NCI-H128 (cell line): ENCODE measurements around the gene TASOR2.

Experiments used
- DNase-seq: peaks from one replicate; lab custom pipeline; 2025; ENCODE audit not compliant: unreplicated experiment; lab: John Stamatoyannopoulos, UW

The TASOR2 gene

DNA sequence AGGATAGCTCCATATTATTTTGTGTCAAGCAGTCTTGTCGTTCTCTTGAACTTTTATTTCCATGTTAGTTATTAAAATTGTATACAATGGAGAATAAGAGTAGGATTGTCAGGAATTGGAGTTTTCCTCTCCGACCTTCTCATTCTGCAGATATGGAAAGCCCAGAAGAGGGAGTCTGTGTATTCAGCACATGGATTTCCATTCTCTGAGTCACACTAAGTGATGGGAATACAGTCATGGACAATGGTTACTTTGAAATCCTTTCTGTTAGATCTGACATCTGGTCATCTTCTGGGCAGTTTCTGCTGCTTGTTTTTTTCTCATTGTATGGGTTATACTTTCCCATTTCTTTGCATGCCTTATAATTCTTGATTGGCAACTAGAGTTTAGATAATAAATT, 5.0 kb upstream of the TASOR2 start:
- DNase-seq = no peak

DNA sequence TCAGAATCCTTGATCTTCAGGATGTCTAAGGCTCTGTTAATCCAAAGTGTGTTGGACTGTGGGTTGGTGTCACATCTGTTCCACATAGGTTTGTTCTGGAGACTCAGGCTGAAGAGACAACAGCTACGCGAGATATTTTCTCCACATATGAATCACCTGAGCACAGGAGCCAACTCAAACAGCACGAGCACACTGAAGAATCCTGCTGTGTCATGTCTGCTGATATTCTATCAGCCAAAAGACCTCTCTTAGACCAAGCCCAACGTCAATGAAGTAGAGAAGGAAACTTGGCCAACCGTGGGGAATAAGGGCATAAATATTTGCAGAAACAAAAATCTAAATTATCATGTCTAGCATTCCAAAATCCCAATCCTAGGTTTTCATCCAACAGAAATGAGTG, 2.7 kb upstream of the TASOR2 start:
- no peak for DNase-seq

DNA sequence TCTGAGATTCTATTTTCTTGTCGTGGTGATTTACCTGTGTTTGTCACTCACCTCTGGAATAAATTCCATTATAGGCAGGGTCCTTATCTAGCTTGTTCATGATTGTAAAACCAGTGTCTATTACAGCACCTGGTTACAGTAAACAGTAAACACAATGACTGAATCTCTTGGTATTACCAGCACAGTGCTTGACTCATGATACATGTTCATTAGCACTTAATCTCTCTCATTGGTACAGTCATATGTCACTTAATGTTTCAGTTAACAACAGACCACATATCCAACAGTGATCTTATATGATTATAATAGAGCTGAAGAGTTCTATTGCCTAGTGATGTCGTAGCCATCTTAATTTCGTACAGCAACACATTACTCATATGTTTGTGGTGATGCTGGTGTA, 1.6 kb upstream of the TASOR2 start:
- no peak for DNase-seq

DNA sequence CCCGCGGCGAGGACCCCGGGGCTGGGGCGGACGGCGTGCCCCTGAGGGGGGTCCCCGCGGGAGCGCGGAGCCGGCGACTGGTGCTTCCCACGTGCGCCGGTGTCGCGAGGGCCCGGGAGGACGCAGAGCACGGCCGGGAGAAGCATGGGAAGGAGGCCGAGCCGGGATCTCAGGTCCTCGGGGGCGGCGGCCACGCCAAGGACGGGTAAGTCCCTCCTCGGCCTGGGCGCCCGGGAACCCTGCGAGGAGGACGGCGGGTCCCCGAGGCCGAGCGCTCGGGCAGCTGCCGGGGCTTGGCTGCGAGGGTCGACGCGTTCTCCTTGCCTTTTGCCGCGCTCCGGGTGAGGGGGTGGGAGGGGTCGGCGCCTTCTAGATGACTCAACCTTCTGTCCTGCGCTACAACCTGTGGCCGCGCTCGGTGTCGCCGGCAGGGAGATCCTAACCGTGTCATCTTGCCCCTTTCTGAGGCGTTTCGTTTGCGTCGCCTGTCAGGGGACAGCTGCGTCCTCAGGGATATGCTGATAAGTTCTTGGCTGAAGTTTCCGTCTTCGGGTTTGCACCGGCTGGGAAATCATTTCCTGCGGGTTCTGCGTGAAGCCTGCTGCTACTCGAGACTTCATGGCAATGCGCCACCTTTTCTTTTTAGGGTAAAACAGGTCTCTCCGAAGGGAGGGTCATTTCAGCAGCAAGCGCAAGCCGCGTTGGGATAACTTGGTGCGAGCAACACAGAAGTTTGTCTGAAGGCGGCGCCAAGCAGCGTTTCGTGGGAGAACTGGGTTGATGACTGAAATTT, 529 bp downstream of the TASOR2 start:
- no peak for DNase-seq

DNA sequence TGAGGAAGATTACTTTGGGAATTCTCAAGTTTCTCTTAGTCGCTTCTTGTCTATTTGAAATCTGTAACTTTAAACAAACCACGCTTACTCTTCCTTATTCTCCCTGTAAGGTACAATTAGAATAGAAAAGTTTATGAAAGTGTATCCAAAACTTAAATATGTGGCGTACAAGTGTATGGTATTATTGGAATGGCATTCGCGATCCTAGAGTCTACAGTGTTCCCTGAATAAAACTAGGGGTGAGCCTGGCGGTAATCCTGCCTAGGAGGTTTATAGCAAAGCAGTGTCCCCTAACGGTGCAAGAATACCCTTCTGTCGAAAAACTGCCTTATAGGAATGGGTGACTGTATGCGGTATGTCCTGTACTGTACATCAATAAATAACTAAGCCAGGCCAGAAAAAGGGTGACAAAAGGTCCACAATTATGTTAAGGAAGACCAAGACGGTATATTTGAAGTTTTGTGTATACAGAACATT, 1.2 kb downstream of the TASOR2 start:
- no peak for DNase-seq

DNA sequence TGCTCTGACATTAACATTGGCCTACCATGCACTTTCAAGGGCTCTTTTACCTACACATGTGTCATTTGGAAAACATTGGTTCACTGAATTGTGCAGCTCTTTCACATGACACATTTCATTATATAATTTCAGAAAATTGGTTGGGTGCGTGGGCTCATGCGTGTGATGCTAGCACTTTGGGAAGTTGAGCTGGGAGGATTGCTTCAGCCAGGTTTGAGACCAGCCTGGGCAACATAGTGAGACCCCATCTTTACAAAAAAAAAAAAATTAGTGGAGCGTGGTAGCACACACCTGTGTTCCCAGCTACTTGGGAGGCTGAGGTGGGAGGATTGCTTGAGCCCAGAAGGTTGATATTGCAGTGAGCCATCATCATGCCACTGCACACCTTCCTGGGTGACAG, 3.9 kb downstream of the TASOR2 start:
- no peak for DNase-seq

DNA sequence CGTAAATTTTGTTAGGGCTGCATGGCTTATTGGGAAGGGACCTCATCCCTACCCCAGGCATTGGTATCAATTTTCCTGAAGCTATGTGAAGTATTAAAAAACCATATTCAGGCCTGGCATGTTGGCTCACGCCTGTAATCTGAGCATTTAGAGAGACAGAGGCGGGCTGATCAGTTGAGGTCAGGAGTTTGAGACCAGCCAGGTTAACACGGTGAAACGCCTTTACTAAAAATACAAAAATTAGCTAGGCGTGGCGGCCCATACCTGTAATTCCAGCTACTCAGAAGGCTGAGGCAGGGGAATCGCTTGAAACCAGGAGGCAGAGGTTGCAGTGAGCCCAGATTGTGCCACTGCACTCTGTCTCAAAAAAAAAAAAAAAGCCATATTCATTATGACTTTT, 7.1 kb downstream of the TASOR2 start:
- DNase-seq = no peak

DNA sequence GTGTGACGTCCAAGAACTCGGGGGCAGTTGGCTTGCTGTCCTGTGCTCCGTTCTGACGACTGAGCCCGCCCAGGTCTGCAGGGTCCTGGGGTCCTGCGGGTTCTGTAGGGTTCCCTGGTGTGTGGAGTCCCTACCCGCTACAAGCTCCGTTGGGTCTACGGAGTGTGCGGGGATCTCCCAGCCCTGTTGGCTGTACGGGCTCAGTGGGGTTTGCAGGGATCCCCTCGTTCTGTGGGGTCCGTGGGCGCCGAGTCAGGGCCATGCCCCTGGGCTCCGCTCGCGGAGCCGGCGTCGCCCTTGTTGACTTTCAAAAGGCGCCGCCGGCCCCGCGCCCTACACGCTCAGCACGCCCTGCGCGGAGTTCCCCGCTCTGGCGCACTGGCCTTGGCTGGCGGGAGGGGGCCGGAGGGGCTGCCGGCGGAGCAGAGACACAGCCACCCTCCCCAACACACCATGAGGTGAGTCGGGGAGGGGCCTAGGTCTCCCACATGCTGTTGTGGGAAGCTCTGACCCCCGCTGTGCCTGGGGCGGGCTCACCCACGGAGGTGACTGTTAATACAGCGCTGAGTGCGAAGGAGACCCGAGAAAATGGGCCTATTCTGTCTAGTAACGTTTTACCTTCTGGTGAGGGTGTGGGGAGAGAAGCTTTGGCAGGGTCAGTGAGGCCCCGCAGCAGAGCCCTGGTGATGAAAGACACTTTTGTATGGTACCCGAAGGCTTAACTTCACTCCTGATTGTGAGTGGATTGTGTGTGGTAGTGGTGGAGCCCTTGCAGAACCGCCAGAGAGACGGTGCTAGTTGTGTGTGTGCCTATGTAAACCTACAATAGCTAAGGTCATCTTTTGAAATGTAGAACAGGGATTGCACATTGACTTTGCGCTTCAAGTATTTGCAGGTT, 8.1 kb downstream of the TASOR2 start:
- DNase-seq = no peak

DNA sequence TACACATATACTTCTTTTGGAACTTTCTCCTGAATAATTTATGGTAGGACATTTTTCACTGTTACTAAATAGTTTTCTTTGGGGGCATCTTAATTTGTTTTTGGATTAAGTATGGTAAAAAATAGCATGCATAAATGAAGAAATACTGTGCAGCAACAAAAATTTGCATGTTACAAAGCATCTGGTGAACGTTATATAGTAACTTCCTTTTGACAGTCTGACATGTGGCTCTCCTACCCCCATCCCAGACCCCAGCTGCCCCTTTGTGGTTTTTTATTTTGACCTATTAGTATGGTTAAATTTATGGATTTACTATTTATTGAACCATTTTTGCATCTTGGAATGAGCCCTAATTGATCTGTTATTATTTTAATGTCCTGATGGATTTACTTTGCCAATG, 9.9 kb downstream of the TASOR2 start:
- no peak for DNase-seq

DNA sequence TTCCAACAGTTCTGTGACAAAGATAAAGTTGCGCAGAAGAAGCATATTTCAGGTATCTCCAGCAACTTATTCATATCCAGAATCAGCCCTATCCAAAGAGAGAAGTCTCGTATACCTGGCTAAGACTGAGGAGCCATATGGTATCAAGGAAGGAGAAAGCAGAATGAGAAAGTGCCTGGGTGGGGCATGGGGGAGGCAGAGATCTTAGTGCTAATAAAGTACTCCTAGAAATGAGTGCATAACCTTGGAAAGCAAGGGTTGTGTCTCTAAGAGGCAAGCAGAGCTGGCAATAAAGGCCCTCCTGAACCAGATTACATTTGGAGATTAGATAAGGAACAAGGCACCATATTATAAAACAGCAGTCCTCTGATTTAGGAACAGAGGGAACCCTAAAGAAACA, 12.7 kb downstream of the TASOR2 start:
- DNase-seq = no peak

DNA sequence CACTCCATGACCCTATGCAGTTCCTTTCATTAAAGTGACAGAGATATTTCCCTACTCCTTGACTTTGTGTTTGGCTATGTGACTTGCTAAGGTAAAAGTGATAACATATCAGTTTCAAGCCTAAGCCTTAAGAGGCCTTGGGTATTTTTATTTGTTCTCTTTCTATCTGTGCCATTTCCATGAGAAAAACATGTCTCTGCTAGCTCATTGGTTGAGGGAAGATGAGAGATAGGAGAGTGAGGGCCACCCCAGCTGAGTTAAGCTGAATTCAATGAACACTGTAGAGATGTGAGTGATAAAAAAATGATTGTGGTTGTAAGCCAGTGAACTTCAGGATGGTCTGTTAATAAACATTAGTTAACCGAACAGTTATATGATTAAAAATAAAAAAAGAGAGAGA, 13.4 kb downstream of the TASOR2 start:
- no peak for DNase-seq

DNA sequence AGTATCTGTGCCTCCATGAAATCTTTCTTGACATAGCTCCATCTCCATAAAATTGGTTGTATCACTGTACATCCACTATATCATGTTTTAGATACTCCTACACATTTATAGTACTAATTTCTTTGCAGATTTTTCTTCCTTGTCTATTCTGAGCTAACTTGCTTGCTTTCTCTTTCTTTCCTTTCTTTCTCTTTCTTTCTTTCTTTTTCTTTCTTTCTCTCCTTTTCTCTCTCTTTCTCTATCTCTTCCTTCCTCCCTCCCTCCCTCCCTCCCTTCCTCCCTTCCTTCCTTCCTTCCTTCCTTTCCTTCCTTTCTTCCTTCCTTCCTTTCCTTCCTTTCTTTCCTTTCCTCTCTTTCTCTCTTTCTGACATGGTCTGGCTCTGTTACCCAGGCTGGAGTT, 23.7 kb downstream of the TASOR2 start:
- no peak for DNase-seq

DNA sequence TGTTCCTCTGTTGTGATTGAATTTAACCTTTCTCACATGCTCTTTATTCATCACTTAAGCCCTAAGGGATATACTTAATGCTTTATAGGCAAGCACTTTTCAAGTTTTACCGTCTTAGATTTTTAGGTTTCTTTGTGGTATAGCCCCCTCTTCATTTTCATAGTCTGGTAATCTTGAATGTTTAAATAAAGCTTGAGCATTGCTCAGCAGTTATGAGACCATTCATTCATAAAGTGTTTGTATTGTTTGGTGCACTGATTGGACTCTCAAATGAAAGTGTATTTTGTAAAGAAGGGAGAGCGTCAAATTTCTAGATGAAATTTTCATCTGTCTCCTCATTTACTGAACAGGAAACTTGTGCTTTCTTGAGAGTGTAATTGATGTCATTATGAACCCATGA, 25.2 kb downstream of the TASOR2 start:
- DNase-seq = no peak

DNA sequence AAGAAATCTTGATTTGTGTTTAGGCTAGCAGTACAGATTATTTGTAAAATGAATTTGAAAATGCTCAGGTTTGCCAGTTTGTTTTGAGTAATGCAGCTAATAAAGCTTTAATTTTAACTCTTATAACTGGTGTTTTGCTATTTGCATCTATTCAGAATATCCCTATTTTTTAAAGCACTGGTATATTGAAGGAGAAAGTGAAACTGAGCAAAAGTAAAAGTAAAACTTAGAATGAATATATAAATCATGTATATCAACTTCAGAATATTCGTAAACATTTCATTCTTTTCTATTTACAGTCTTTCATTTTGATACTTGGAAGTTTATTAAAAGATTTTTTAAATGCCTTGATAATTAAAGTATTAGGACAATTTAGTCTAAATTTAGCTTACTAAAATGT, 26.2 kb downstream of the TASOR2 start:
- DNase-seq = no peak

DNA sequence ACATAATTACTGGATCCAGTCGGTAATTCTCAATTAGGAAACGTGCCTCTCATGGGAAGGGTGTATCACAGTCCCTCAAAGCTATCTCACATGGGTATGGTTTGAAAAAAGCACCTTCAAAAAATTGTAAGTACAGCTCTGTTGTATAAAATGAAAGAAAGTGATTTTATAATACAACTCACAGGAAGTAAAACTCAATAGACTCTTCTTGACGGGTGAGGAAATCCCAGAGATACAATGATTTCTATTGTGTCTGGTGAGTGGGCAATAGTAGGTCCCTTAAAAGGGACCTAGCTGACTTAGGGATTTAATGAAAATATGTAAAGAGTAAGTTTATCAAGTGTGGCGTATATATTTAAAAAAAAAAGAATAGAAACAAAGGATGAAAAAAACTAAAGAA, 27.0 kb downstream of the TASOR2 start:
- DNase-seq = no peak

DNA sequence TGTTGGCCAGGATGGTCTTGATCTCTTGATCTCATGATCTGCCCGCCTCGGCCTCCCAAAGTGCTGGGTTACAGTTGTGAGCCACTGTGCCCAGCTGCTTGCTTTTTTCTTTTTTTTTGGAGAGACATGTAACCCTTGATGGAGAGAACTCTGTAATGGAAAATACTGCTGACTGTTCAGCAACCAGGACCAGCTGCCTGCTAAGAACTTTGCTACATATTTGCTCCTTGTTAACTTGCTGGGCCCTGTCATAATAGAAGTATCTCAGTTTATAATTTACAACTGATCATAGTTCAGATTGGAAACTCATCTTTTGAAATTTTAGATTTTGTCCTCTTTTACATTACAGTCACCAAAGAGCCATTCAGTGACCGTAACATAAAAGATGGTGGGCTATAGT, 34.9 kb downstream of the TASOR2 start:
- no peak for DNase-seq

DNA sequence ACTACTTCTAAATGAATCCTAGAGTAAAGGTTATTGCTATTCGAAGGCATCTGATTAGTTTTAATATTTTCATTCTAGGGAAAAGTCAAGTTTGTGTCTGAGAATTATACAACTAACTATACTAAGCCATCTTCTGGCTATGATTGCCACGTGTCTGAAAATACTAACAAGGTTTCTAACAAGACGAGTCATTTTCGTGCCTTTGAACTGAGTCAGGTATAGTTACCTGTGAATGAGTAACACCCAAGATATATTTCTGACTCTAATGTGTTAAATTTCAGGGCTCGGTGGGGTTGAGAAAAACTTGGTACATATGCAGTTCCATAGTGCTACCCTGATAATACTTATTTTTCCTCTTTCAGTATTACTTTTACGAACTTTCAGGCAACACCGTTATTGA, 35.5 kb downstream of the TASOR2 start:
- no peak for DNase-seq

DNA sequence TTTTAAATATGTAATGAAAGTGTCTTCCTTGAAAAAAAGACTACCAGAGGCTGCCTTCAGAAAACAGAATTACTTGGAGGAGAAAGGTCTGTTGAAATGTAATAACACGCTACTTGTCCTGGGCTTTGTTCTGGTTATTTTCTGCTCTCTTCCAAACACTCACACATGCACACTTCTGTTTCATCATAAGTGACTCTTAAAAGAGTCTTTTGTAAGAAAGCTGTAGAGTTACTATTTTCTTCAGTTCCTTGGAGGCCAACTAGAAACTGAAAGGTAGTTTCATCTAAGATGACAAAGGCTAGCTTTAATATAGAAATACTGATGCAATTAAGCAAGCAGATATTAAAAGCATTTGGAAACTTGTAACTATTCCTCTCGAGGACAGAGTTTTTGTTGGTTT, 39.1 kb downstream of the TASOR2 start:
- no peak for DNase-seq

DNA sequence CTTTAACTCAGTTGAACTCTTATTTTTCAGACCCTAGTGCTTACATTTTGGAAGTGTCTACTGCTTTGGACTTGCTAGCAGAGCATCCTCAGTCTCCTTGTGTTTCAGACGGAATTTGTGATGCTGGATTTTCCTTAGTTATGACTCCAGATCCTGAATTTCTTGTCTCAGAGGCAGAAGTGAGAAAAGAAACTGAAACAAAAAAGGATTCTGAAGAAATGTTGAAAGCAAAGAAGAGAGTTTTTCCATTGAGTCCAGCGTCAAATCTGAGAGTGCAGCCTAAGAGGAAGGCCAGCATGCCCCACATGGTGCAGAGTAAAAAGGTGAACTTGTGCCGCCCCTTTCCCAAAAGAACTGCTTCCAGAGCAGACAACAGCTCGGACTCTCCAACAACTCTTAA, 46.1 kb downstream of the TASOR2 start:
- DNase-seq = no peak

DNA sequence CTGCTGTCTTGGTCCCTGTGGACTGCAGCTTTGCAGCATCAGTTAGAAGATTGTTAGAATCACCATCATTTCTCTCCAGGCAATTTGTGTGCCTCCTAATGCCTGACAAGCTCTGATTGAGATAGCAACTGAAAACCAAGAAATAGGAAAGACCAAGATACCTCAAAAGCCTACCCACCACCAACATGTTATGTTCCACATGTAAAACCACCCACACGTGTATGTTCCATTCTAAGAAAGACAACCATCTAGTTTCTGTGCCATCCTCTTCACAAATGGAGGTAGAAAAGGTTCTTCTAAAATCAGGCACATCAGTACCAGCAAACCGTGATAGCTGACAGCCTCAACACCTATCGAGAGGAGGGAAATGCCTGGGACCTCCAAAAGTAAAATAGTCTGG, 46.9 kb downstream of the TASOR2 start:
- DNase-seq = no peak

DNA sequence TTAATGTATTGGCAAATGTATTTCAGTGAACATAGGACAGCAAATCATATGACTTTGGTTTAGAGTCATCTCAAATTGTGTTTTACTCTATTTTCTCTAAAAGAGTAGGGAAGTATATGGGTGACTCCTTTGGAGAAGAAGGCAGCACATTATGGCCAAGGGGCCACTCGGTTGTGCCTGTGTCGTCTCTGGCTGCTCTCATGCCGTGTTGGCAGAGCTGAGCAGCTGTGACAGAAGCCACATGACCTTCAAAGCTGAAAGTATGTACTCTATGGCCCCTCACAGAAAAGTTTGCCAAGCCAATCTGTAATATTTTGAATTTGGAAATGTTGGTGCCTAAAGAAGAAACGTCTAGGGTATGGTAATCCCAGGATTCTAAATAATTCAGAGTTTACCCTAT, 47.5 kb downstream of the TASOR2 start:
- no peak for DNase-seq
